Measurements from ENCODE around the gene TYW1.
"Not testable (repeated sequence)": the region's sequence is repeated elsewhere in the genome, so short reads cannot be mapped to it uniquely, and the experiment has no call there.

The TYW1 gene

GRCh38 chr7:67191002-67191720 lies 194.5 kb downstream of the TYW1 start:
- not testable (repeated sequence) for DNase-seq (ENCODE audit: low spot score)

- not testable (repeated sequence) for DNase-seq (ENCODE audit: low spot score)
Observed at GRCh38 chr7:67192123-67192702, 195.6 kb downstream of the TYW1 start.

DNA sequence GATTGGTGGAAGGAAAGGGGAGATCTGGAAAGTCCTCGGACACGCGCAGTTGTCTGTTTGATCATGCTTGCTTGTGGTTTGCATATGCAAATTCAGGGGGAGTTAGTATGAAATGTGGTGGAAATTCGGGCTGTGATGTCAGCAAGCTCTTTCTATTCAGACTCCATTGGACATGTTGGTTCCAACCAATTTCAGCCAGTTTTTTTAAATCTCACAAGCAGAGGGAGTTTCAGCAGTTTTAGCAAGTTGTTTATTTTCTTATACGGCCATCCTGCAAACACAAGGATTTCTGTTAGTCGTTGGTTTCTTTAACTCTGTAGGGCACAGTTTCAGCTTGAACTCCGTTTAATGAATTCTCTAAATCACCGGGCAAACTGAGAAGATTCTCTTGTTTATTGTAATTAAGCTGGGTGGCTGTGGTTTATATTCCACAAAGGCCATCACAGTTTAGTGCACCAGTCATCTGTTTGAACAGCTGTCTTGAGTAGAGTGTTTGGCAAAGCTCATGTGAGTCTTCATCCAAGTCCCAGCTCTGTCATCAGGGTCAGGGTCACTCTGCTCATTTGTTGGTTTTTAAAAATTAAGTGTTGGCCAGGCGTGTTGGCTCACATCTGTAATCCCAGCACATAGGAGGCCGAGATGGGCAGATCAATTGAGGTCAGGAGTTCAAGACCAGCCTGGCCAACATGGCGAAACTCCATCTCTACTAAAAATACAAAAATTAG lies 196.4 kb downstream of the TYW1 start:
- not testable (repeated sequence) for DNase-seq (ENCODE audit: low spot score)

DNA sequence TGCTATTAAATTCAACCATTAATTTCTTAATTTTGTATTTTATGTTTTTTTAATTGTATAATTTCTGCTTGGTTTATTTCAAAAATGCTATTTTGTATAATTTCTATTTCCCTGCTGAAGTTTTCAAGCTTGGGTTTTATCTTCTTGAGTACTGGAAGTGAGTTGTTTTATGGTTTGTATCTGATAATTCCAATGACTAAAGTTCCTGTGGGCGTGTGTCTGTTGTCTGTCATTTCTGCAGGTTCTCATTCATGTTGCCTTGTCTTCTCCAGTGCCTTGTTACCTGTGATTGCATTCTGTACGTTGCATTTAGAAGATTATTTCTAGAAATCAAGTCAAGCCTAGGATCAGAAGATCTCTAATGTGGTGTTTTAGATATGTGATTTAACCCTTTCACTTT lies 199.5 kb downstream of the TYW1 start:
- DNase-seq (ENCODE audit: low spot score), result not testable (repeated sequence)

DNA sequence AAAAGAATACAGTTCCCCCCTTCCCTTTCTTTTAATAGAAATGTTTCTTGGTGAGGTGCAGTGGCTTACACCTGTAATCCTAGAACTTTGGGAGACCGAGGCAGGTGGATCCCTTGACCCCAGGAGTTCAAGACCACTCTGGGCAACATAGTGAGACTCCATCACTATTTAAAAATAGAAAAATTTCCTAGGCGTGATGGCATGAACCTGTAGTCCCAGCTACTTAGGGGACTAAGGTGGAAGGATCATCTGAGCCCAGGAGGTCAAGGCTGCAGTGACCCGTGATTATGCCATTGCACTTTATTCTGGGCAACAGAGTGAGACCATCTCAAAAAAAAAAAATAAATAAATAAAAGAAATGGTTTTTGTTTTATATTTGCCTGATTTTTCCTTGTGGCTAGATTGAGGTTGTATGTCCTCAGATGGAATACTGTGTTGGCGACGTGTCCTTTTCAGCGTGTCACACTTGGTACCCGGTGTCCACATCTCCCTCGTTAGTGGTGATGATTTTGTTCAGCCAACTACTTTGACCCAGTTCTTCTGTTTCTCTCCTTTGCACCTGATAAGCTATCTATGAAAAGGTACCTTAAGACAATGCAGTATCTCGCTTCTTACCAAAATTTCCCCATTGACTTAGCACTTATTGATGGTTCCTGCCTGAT lies 202.4 kb downstream of the TYW1 start:
- not testable (repeated sequence) for DNase-seq (ENCODE audit: low spot score)

DNA sequence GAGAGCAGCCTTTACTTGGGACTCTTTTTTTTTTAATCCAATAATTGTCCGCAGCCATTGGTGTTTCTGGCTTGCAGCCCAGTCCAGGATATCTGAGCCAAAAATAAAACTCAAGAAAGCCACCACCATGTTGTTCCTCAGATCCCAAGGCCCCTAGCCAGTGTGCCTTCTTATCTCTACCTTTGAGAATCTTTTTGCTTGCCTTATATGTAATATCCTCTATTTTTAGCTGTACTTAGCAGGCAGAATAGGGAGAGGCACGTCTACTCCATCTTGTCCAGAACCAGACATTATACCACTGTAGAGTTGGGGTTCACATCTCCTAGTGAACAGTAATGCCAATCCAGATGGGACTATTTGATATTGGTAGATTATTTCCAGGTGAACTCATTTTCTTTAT lies 209.1 kb downstream of the TYW1 start:
- DNase-seq (ENCODE audit: low spot score), result peak; percentile 19

GRCh38 chr7:67206452-67206851 lies 209.8 kb downstream of the TYW1 start:
- no peak for DNase-seq (ENCODE audit: low spot score)

DNA sequence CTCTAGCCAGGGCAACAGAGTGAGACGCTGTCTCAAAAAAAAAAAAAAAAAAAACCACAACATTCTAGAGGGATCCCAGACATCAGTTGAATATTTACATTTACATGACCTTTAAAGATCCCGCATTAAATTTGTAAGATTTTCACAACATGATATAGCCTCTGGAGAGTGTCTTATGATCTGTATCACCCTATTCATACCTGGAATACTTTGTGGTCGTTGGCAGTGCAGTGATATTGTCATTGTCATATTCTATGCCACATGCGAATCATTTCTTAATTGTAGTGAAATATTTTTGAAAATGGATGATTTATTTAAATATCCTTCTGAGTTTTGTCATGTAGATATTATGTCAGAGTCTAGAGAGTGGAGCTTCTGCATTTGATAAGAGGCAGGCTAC lies 212.0 kb downstream of the TYW1 start:
- not testable (repeated sequence) for DNase-seq (ENCODE audit: low spot score)

- no peak for DNase-seq (ENCODE audit: low spot score)
Observed at GRCh38 chr7:67209256-67209655, 212.6 kb downstream of the TYW1 start.

DNA sequence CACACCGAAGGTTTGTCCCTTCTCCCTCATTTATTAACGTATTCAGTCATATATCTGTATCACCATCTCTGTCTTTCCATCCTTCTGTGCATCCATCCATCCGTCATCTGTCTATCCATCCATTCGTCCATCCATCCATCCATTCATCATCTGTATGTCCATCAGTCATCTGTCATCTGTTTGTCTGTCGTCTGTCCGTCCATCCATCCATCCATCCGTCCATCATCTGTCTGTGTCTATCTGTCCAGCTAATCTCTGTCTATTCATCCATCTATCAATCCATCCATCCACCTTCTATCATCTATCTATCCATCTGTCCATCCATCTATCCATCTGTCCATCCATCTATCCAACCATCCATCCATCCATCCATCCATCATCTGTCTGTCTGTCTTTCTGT lies 213.9 kb downstream of the TYW1 start:
- DNase-seq (ENCODE audit: low spot score), result no peak

- not testable (repeated sequence) for DNase-seq (ENCODE audit: low spot score)
Observed at GRCh38 chr7:67211650-67212330, 215.2 kb downstream of the TYW1 start.

GRCh38 chr7:67213038-67213437 lies 216.4 kb downstream of the TYW1 start:
- DNase-seq (ENCODE audit: low spot score), result not testable (repeated sequence)

GRCh38 chr7:67223551-67223950 lies 226.9 kb downstream of the TYW1 start:
- DNase-seq (ENCODE audit: low spot score), result not testable (repeated sequence)

- not testable (repeated sequence) for DNase-seq (ENCODE audit: low spot score)
Observed at GRCh38 chr7:67226340-67226907, 229.8 kb downstream of the TYW1 start.

GRCh38 chr7:67226967-67227366 lies 230.3 kb downstream of the TYW1 start:
- not testable (repeated sequence) for DNase-seq (ENCODE audit: low spot score)

DNA sequence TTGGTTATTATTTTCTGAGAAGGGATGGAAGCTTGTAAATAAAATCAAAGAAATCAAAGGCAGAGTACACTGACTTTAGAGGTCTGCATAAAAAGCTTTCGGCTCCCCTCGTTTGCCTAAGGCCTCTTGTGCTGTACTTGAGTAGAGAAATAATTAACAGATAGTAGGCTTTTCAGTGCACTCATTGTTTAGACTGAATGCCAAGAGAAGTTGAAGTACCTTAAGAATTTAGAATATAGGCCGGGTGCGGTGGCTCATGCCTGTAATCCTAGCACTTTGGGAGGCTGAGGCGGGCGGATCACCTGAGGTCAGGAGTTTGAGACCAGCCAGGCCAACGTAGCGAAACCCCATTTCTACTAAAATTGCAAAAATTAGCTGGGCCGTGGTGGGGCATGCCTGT lies 232.4 kb downstream of the TYW1 start:
- DNase-seq (ENCODE audit: low spot score), result not testable (repeated sequence)

- not testable (repeated sequence) for DNase-seq (ENCODE audit: low spot score)
Observed at GRCh38 chr7:67230029-67230428, 233.4 kb downstream of the TYW1 start.

DNA sequence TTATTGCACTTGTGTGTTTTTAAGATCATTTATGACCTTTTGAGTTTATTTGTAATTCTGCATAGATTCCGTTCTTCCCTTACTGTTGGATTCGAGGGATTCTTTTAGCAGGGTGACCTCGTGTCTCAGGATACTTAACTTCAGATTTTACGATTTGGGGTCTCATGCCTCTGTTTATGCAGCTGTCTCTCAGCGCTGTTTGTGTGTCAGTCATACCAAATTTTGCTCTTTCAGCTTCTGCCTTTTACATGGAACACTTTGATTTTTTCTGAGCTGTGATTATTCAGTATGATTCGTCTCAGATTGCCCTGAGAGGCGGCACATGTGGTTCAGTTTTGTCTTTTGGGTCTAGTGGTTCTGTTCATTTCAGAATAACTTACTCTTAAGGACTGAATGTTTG lies 236.9 kb downstream of the TYW1 start:
- not testable (repeated sequence) for DNase-seq (ENCODE audit: low spot score)

GRCh38 chr7:67236216-67236615 lies 239.6 kb downstream of the TYW1 start:
- DNase-seq (ENCODE audit: low spot score), result not testable (repeated sequence)

DNA sequence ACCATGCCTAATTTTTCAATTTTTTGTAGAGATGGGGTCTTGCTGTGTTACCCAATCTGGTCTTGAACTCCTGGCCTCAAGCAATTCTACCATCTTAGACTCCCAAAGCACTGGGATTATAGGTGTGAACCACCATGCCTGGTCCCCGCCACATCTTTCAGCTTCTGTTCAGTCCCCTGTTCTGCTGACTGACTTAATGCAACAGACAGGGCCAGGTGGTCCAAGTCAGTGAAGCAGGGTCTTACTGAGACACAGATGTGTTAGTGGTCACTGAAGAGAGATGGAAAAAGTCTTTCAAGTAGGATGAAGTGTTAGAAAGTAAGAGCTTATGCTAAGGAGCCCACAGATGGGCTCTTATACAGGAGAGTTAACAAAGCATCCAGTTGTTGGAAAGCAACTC lies 246.2 kb downstream of the TYW1 start:
- not testable (repeated sequence) for DNase-seq (ENCODE audit: low spot score)

DNA sequence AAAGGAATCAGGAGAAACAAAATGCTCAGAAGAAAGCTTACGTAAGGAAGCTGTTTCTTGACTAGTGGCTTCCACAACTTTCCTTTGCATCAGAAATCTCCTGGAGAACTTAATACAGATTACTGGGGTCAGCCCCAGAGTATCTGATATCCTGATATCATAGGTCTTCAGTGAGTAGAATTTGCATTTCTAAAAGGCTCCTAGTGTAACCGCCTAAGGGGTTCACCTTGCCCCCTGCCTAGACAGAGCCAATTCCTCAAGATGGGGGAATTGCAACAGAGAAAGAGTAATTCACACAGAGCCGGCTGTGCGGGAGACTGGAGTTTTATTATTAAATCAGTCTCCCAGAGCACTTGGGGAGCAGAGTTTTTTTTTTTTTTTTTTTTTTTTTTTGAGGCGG lies 251.7 kb downstream of the TYW1 start:
- not testable (repeated sequence) for DNase-seq (ENCODE audit: low spot score)
